Osteocyte (in vitro differentiated cells): ENCODE measurements around the gene THRB. TPM values are rescaled to one million over a fixed set of nuclear protein-coding genes. Genes with fewer than 3 reads are reported as not detected.
A peak's percentile ranks its signal among the peaks of the same experiment; 100 is the strongest.

Experiments used
- DNase-seq: peaks from one replicate; pipeline ENCODE4 v3.0.0; 2021; ENCODE audit warnings: mixed read lengths; ENCODE audit not compliant: unreplicated experiment; ENCODE audit errors: extremely low spot score
- H3K27ac Mint-ChIP-seq: one replicate; pipeline ENCODE4 v1.8.0; 2021; ENCODE audit warnings: mild to moderate bottlenecking, mixed read lengths; ENCODE audit not compliant: unreplicated experiment
- H3K27me3 Mint-ChIP-seq: one replicate; pipeline ENCODE4 v1.8.0; 2021; ENCODE audit warnings: mixed read lengths; ENCODE audit not compliant: unreplicated experiment
- H3K36me3 Mint-ChIP-seq: one replicate; pipeline ENCODE4 v1.8.0; 2021; ENCODE audit warnings: mixed read lengths; ENCODE audit not compliant: unreplicated experiment
- H3K4me1 Mint-ChIP-seq: one replicate; pipeline ENCODE4 v1.8.0; 2021; ENCODE audit warnings: mixed read lengths; ENCODE audit not compliant: unreplicated experiment
- H3K4me3 Mint-ChIP-seq: one replicate; pipeline ENCODE4 v1.8.0; 2021; ENCODE audit warnings: mild to moderate bottlenecking, moderate library complexity, mixed read lengths; ENCODE audit not compliant: unreplicated experiment
- H3K9me3 Mint-ChIP-seq: one replicate; pipeline ENCODE4 v1.8.0; 2021; ENCODE audit warnings: mixed read lengths; ENCODE audit not compliant: unreplicated experiment
- CTCF ChIP-seq: fragments of 200-600 bp; sonication (generic); IDR thresholded peaks from 2 replicates; pipeline ENCODE4 v1.5.0; 2021; ENCODE audit warnings: antibody characterized with exemption, mild to moderate bottlenecking, moderate library complexity
- total RNA-seq: library from RNA; stranded (reverse); gene quantifications from 2 replicates; pipeline ENCODE4 v1.2.1, GENCODE V29; 2021

THRB gene
- total RNA-seq, 1 donor from 2014 or later, result 4.6 TPM

GRCh38 chr3:24133942-24134341, 360.7 kb downstream of the THRB start:
- no peak for TF ChIP-seq CTCF
- no peak for DNase-seq
- H3K27ac Mint-ChIP-seq, result no peak overlapping the region
- H3K27me3 Mint-ChIP-seq, result no peaks in the 10 kb centered on the region
- H3K9me3 Mint-ChIP-seq, result no peaks in the 10 kb centered on the region
- H3K4me3 Mint-ChIP-seq, result no peak overlapping the region
- peaks cover 22% of the 10 kb centered on the region for H3K4me1 Mint-ChIP-seq
- no peaks in the 10 kb centered on the region for H3K36me3 Mint-ChIP-seq

GRCh38 chr3:24133436-24133835, 361.2 kb downstream of the THRB start:
- Mint-ChIP-seq H3K4me3 (no peak overlapping the region), H3K4me1 (peaks cover 27% of the 10 kb centered on the region), H3K36me3 (no peaks in the 10 kb centered on the region), H3K27ac (no peak overlapping the region), H3K27me3 (no peaks in the 10 kb centered on the region), H3K9me3 (no peaks in the 10 kb centered on the region)
- no peak for DNase-seq
- no peak for TF ChIP-seq CTCF

GRCh38 chr3:24129549-24129948, 365.1 kb downstream of the THRB start:
- Mint-ChIP-seq H3K36me3 (no peaks in the 10 kb centered on the region), H3K27ac (peak overlapping the region; percentile 54), H3K9me3 (no peaks in the 10 kb centered on the region), H3K4me1 (peaks cover 23% of the 10 kb centered on the region), H3K27me3 (no peaks in the 10 kb centered on the region), H3K4me3 (no peak overlapping the region)
- TF ChIP-seq CTCF, result no peak
- no peak for DNase-seq

- TF ChIP-seq CTCF, result no peak
- no peak for DNase-seq
- peaks cover 30% of the 10 kb centered on the region for H3K4me1 Mint-ChIP-seq
- no peaks in the 10 kb centered on the region for H3K9me3 Mint-ChIP-seq
- H3K4me3 Mint-ChIP-seq, result no peak overlapping the region
- H3K36me3 Mint-ChIP-seq, result no peaks in the 10 kb centered on the region
- peak overlapping the region; percentile 54 for H3K27ac Mint-ChIP-seq
- no peaks in the 10 kb centered on the region for H3K27me3 Mint-ChIP-seq
These were observed 366.2 kb downstream of the THRB start for GRCh38 chr3:24128199-24129005.

- Mint-ChIP-seq H3K27ac (peak overlapping the region; percentile 64), H3K27me3 (no peaks in the 10 kb centered on the region), H3K4me1 (peaks cover 38% of the 10 kb centered on the region), H3K36me3 (no peaks in the 10 kb centered on the region), H3K4me3 (peak overlapping the region; percentile 4), H3K9me3 (no peaks in the 10 kb centered on the region)
- no peak for TF ChIP-seq CTCF
- DNase-seq, result no peak
These were observed 371.1 kb downstream of the THRB start for GRCh38 chr3:24123596-24123995.
